Mucosa of descending colon (tissue), 3 donors: ENCODE data around the gene PGP. TPM values are rescaled to one million over a fixed set of nuclear protein-coding genes. Genes with fewer than 3 reads are reported as not detected.

Experiments
- ATAC-seq: fragments of 200-7000 bp; cut with Tn5 transposase; one replicate; pipeline ENCODE4 v1.9.1; 2020; ENCODE audit warnings: mild to moderate bottlenecking, moderate library complexity
- DNase-seq, 3 donors: peaks; one replicate each; pipeline ENCODE4 v3.0.0-alpha.2; 2020
- H3K36me3 ChIP-seq: fragments of 200-600 bp; one replicate; pipeline ENCODE4 v1.8.0; 2021; ENCODE audit warnings: low read depth, mild to moderate bottlenecking
- H3K4me1 ChIP-seq: fragments of 200-600 bp; one replicate; pipeline ENCODE4 v1.8.0; 2021; ENCODE audit warnings: low read depth, mild to moderate bottlenecking
- H3K4me3 ChIP-seq: fragments of 200-600 bp; one replicate; pipeline ENCODE4 v1.8.0; 2021; ENCODE audit warnings: mild to moderate bottlenecking
- H3K9me3 ChIP-seq: fragments of 200-600 bp; one replicate; pipeline ENCODE4 v1.8.0; 2021; ENCODE audit warnings: mild to moderate bottlenecking
- CTCF ChIP-seq: fragments of 200-600 bp; IDR thresholded peaks from one replicate; pipeline ENCODE4 v1.8.0; 2022; ENCODE audit warnings: antibody characterized with exemption, mild to moderate bottlenecking
- intact Hi-C, 2 donors: fragments of 100-400 bp; cut with DNase I in 1 of 2; cut with micrococcal nuclease in 1 of 2; formaldehyde crosslinking; loops; one replicate each; pipeline versions ENCODE4 v1.11.0 to v1.11.1; 2022; cut with DNase I, micrococcal nuclease
- total RNA-seq, 3 donors: library from RNA; stranded (reverse); fragmentation: NEBNext Ultra II Directional in 2 of 3; extraction: Animal tissue kit (Norgen Biotek cat#: 25700) in 2 of 3; gene quantifications; one replicate each; pipeline versions ENCODE4 v1.2.1 to v1.2.4, GENCODE V29; 2021 to 2023
- donor health status: DM: no; HTN: no; CAD: no; lungs with moderate emphysema.
- donor health status: DM: no; HTN: no; CAD: no.
- donor health status: DM: no; HTN: yes; CAD: no.

The PGP gene
- total RNA-seq, 3 donors from 2014 or later, result 15.5 to 19.7 (median 17.6) TPM

GRCh38 chr16:2216330-2216729 is 1.7 kb upstream of the PGP start:
- no peaks in the 10 kb centered on the region for H3K36me3 ChIP-seq
- DNase-seq (no peak), ATAC-seq (no peak)
- intact Hi-C loops, result no loop called here
- TF ChIP-seq CTCF, result no peak
- H3K9me3 ChIP-seq, result no peaks in the 10 kb centered on the region
- peaks cover 19% of the 10 kb centered on the region for H3K4me1 ChIP-seq
- no peak overlapping the region for H3K4me3 ChIP-seq

GRCh38 chr16:2213817-2214718 is 572 bp downstream of the PGP start:
- no peak for TF ChIP-seq CTCF
- DNase-seq, result peak in 1 of 3 donors; percentile 63
- intact Hi-C loops, result no loop called here
- Histone ChIP-seq H3K9me3 (no peaks in the 10 kb centered on the region), H3K4me3 (peak overlapping the region; percentile 54), H3K36me3 (no peaks in the 10 kb centered on the region), H3K4me1 (peaks cover 19% of the 10 kb centered on the region)
- no peak for ATAC-seq

GRCh38 chr16:2212362-2213324 is 2.0 kb downstream of the PGP start:
- Histone ChIP-seq H3K9me3 (no peaks in the 10 kb centered on the region), H3K4me1 (peaks cover 19% of the 10 kb centered on the region), H3K36me3 (no peaks in the 10 kb centered on the region), H3K4me3 (no peak overlapping the region)
- intact Hi-C loops, result no loop called here
- peak; percentile 1 for ATAC-seq
- no peak for TF ChIP-seq CTCF
- peak in 1 of 3 donors; percentile 58 for DNase-seq

- H3K4me1 ChIP-seq, result peaks cover 19% of the 10 kb centered on the region
- DNase-seq (no peak), ATAC-seq (no peak)
- no peak overlapping the region for H3K4me3 ChIP-seq
- TF ChIP-seq CTCF, result no peak
- intact Hi-C loops, result no loop called here
- no peaks in the 10 kb centered on the region for H3K36me3 ChIP-seq
- H3K9me3 ChIP-seq, result no peaks in the 10 kb centered on the region
Observed at GRCh38 chr16:2211923-2212347, 2.7 kb downstream of the PGP start.

- no peak for TF ChIP-seq CTCF
- intact Hi-C loops, result no loop called here
- H3K4me3 ChIP-seq, result no peak within 1 kb of the TSS
- no peak for ATAC-seq
- no peaks in the 10 kb centered on the region for H3K36me3 ChIP-seq
- DNase-seq, result no peak
- H3K4me1 ChIP-seq, result peaks cover 29% of the 10 kb centered on the region
- no peaks in the 10 kb centered on the region for H3K9me3 ChIP-seq
Observed at GRCh38 chr16:2210386-2211365, 4.0 kb downstream of the PGP start, which contains the start of gene BRICD5. Gene BRICD5, minus strand, starts transcription at chr16:2210863. Its CDS starts 30 bp downstream, at chr16:2210833.
